SK-N-SH treated with all-trans-retinoic acid at 6 μM for 48 hours (cell line): Measurements from ENCODE around the gene CNTFR.
"Not testable (repeated sequence)": the region's sequence is repeated elsewhere in the genome, so short reads cannot be mapped to it uniquely, and the experiment has no call there.

Source experiments
- ATAC-seq: fragments of 200-7000 bp; cut with Tn5 transposase; 3 replicates; pipeline ENCODE4 v1.9.1; 2020; ENCODE audit warnings: mild to moderate bottlenecking, moderate library complexity
- ARNTL ChIP-seq: fragments of 450-650 bp; formaldehyde crosslinking; IDR thresholded peaks from 2 replicates; pipeline ENCODE4 v1.5.0; 2020; ENCODE audit warnings: low read depth, mild to moderate bottlenecking, moderate library complexity, borderline replicate concordance
- BACH2 ChIP-seq: fragments of 250-450 bp; sonication (Bioruptor Pico); IDR thresholded peaks from 2 replicates; pipeline ENCODE4 v1.9.0; 2021; ENCODE audit warnings: mild to moderate bottlenecking, borderline replicate concordance
- CREB5 ChIP-seq: fragments of 250-450 bp; sonication (Bioruptor Pico); IDR thresholded peaks from 2 replicates; pipeline ENCODE4 v1.5.1; 2020; ENCODE audit warnings: low read depth, mild to moderate bottlenecking, moderate library complexity
- CSDC2 ChIP-seq: fragments of 250-450 bp; sonication (Bioruptor Pico); IDR thresholded peaks from 2 replicates; pipeline ENCODE4 v1.5.0; 2020; ENCODE audit warnings: mild to moderate bottlenecking, moderate library complexity
- CSRNP3 ChIP-seq: fragments of 250-450 bp; sonication (Bioruptor Pico); IDR thresholded peaks from 2 replicates; pipeline ENCODE4 v1.5.1; 2021; ENCODE audit warnings: mild to moderate bottlenecking, moderate library complexity
- ESRRG ChIP-seq: fragments of 250-450 bp; sonication (Bioruptor Pico); IDR thresholded peaks from 2 replicates; pipeline ENCODE4 v1.6.1; 2021; ENCODE audit warnings: mild to moderate bottlenecking
- GLIS3 ChIP-seq: fragments of 250-450 bp; sonication (Bioruptor Pico); IDR thresholded peaks from 2 replicates; pipeline ENCODE4 v1.5.0; 2020; ENCODE audit warnings: mild to moderate bottlenecking, moderate library complexity
- ISL1 ChIP-seq: fragments of 250-450 bp; sonication (Bioruptor Pico); IDR thresholded peaks from 2 replicates; pipeline ENCODE4 v2.1.2; 2022; ENCODE audit warnings: mild to moderate bottlenecking, moderate library complexity
- OSR1 ChIP-seq: fragments of 250-450 bp; sonication (Bioruptor Pico); IDR thresholded peaks from 2 replicates; pipeline ENCODE4 v1.8.0; 2022; ENCODE audit warnings: moderate library complexity, mild to moderate bottlenecking, inconsistent platforms
- PATZ1 ChIP-seq: fragments of 250-450 bp; sonication (Bioruptor Pico); IDR thresholded peaks from 2 replicates; pipeline ENCODE4 v1.8.0; 2020; ENCODE audit warnings: mild to moderate bottlenecking, moderate library complexity, borderline replicate concordance
- POU6F1 ChIP-seq: fragments of 250-450 bp; sonication (Bioruptor Pico); IDR thresholded peaks from 2 replicates; pipeline ENCODE4 v1.8.0; 2021; ENCODE audit warnings: low read depth, mild to moderate bottlenecking, moderate library complexity, borderline replicate concordance
- RARB ChIP-seq: fragments of 250-450 bp; sonication (Bioruptor Pico); IDR thresholded peaks from 2 replicates; pipeline ENCODE4 v1.8.0; 2021; ENCODE audit warnings: mild to moderate bottlenecking, moderate library complexity
- SNAI2 ChIP-seq: fragments of 250-450 bp; sonication (Bioruptor Pico); IDR thresholded peaks from 2 replicates; pipeline ENCODE4 v1.5.0; 2020; ENCODE audit warnings: mild to moderate bottlenecking, moderate library complexity
- TCF4 ChIP-seq: fragments of 250-450 bp; sonication (Bioruptor Pico); IDR thresholded peaks from 2 replicates; pipeline ENCODE4 v1.8.0; 2021; ENCODE audit warnings: mild to moderate bottlenecking, moderate library complexity, borderline replicate concordance
- TOX ChIP-seq: fragments of 250-450 bp; sonication (Bioruptor Pico); IDR thresholded peaks from 2 replicates; pipeline ENCODE4 v1.8.0; 2021; ENCODE audit warnings: mild to moderate bottlenecking, moderate library complexity, borderline replicate concordance
- TSHZ2 ChIP-seq: fragments of 250-450 bp; sonication (Bioruptor Pico); IDR thresholded peaks from 2 replicates; pipeline ENCODE4 v1.5.0; 2020; ENCODE audit warnings: mild to moderate bottlenecking, moderate library complexity
- ZC3H10 ChIP-seq: fragments of 250-450 bp; sonication (Bioruptor Pico); IDR thresholded peaks from 2 replicates; pipeline ENCODE4 v1.5.1; 2021; ENCODE audit warnings: mild to moderate bottlenecking, moderate library complexity
- ZFP3 ChIP-seq: fragments of 250-450 bp; sonication (Bioruptor Pico); IDR thresholded peaks from 2 replicates; pipeline ENCODE4 v1.5.0; 2020; ENCODE audit warnings: mild to moderate bottlenecking, moderate library complexity
- ZFP30 ChIP-seq: fragments of 450-650 bp; formaldehyde crosslinking; IDR thresholded peaks from 2 replicates; pipeline ENCODE4 v1.5.0; 2022; ENCODE audit warnings: mild to moderate bottlenecking, moderate library complexity
- ZNF565 ChIP-seq: fragments of 450-650 bp; formaldehyde crosslinking; conservative IDR thresholded peaks from 2 replicates; pipeline ENCODE4 v1.5.0; 2020; ENCODE audit warnings: low read depth, mild to moderate bottlenecking, moderate library complexity
- ZNF70 ChIP-seq: fragments of 450-650 bp; formaldehyde crosslinking; IDR thresholded peaks from 2 replicates; pipeline ENCODE4 v1.5.0; 2020; ENCODE audit warnings: mild to moderate bottlenecking, moderate library complexity
- ZNF8 ChIP-seq: fragments of 450-650 bp; formaldehyde crosslinking; IDR thresholded peaks from 2 replicates; pipeline ENCODE4 v1.5.0; 2020; ENCODE audit warnings: mild to moderate bottlenecking, moderate library complexity

Gene CNTFR

GRCh38 chr9:34541540-34541939 lies 48.0 kb downstream of the CNTFR start:
- ATAC-seq, result no peak
- TF ChIP-seq CSRNP3 (CRISPR knock-in tag), result no peak
- no peak for TF ChIP-seq SNAI2 (CRISPR knock-in tag)
- no peak for TF ChIP-seq TCF4 (CRISPR knock-in tag)
- TF ChIP-seq BACH2 (CRISPR knock-in tag), result no peak
- no peak for TF ChIP-seq ZNF565 (CRISPR knock-in tag)
- TF ChIP-seq OSR1 (CRISPR knock-in tag), result no peak
- no peak for TF ChIP-seq ARNTL (CRISPR knock-in tag)
- TF ChIP-seq RARB, result no peak
- TF ChIP-seq ZFP30 (CRISPR knock-in tag), result no peak
- TF ChIP-seq ZNF8 (CRISPR knock-in tag), result no peak
- TF ChIP-seq GLIS3, result no peak
- TF ChIP-seq ZC3H10 (CRISPR knock-in tag), result no peak
- no peak for TF ChIP-seq CREB5 (CRISPR knock-in tag)
- no peak for TF ChIP-seq ZFP3 (CRISPR knock-in tag)
- no peak for TF ChIP-seq POU6F1 (CRISPR knock-in tag)
- TF ChIP-seq CSDC2 (CRISPR knock-in tag), result no peak
- no peak for TF ChIP-seq ZNF70 (CRISPR knock-in tag)
- no peak for TF ChIP-seq TOX
- no peak for TF ChIP-seq PATZ1 (CRISPR knock-in tag)

GRCh38 chr9:34540827-34541226 lies 48.7 kb downstream of the CNTFR start:
- no peak for TF ChIP-seq SNAI2 (CRISPR knock-in tag)
- no peak for TF ChIP-seq ZC3H10 (CRISPR knock-in tag)
- TF ChIP-seq TOX, result no peak
- TF ChIP-seq TSHZ2, result no peak
- no peak for TF ChIP-seq ESRRG (CRISPR knock-in tag)
- no peak for TF ChIP-seq ZFP3 (CRISPR knock-in tag)
- TF ChIP-seq ISL1 (CRISPR knock-in tag), result no peak
- TF ChIP-seq OSR1 (CRISPR knock-in tag), result no peak
- TF ChIP-seq BACH2 (CRISPR knock-in tag), result no peak
- TF ChIP-seq ARNTL (CRISPR knock-in tag), result no peak
- TF ChIP-seq, all 23 proteins: peak for 0
- peak; percentile 95 for ATAC-seq

- no peak for ATAC-seq
- TF ChIP-seq ZNF565 (CRISPR knock-in tag) (no peak), ZFP3 (CRISPR knock-in tag) (no peak), ZC3H10 (CRISPR knock-in tag) (no peak)
Observed at GRCh38 chr9:34536685-34537084, 52.8 kb downstream of the CNTFR start.

- not testable (repeated sequence) for ATAC-seq
Observed at GRCh38 chr9:34532041-34532440, 57.5 kb downstream of the CNTFR start.
